Neural cell (in vitro differentiated cells): ENCODE results near the gene FCMR.

Experiments
- EP300 ChIP-seq: fragments of 450-650 bp; conservative IDR thresholded peaks from 2 replicates; pipeline ENCODE4 v1.6.1; 2014; ENCODE audit warnings: antibody characterized with exemption, mild to moderate bottlenecking, moderate library complexity; ENCODE audit not compliant: poor library complexity, severe bottlenecking
- EZH2 ChIP-seq: fragments of 200-600, 300-800 bp; shearing (Covaris generic), sonication (generic); IDR thresholded peaks from 2 replicates; pipeline ENCODE4 v1.6.1; 2014; ENCODE audit warnings: antibody characterized with exemption, low read length, borderline replicate concordance, mild to moderate bottlenecking; ENCODE audit not compliant: insufficient read depth, poor library complexity, severe bottlenecking
- MXI1 ChIP-seq: fragments of 450-650 bp; conservative IDR thresholded peaks from 2 replicates; pipeline ENCODE4 v1.6.1; 2014; ENCODE audit warnings: antibody characterized with exemption, mild to moderate bottlenecking; ENCODE audit not compliant: poor library complexity, severe bottlenecking
- POLR2AphosphoS5 ChIP-seq: IDR thresholded peaks from 2 replicates; pipeline ENCODE4 v1.6.1; 2012
- RAD21 ChIP-seq: fragments of 450-650 bp; conservative IDR thresholded peaks from 2 replicates; pipeline ENCODE4 v1.6.1; 2014; ENCODE audit warnings: antibody characterized with exemption, mild to moderate bottlenecking, moderate library complexity
- REST ChIP-seq: IDR thresholded peaks from 2 replicates; pipeline ENCODE4 v1.6.1; 2012; ENCODE audit warnings: borderline replicate concordance
- TAF1 ChIP-seq: IDR thresholded peaks from 2 replicates; pipeline ENCODE4 v1.6.1; 2012; ENCODE audit warnings: low read depth
- TF ChIP-seq, protein P1 (sequence below): fragments of 450-650 bp; IDR thresholded peaks from 2 replicates; pipeline ENCODE4 v1.5.1; 2014; ENCODE audit warnings: antibody characterized with exemption, mild to moderate bottlenecking, moderate library complexity; ENCODE audit not compliant: poor library complexity, severe bottlenecking

DNA sequence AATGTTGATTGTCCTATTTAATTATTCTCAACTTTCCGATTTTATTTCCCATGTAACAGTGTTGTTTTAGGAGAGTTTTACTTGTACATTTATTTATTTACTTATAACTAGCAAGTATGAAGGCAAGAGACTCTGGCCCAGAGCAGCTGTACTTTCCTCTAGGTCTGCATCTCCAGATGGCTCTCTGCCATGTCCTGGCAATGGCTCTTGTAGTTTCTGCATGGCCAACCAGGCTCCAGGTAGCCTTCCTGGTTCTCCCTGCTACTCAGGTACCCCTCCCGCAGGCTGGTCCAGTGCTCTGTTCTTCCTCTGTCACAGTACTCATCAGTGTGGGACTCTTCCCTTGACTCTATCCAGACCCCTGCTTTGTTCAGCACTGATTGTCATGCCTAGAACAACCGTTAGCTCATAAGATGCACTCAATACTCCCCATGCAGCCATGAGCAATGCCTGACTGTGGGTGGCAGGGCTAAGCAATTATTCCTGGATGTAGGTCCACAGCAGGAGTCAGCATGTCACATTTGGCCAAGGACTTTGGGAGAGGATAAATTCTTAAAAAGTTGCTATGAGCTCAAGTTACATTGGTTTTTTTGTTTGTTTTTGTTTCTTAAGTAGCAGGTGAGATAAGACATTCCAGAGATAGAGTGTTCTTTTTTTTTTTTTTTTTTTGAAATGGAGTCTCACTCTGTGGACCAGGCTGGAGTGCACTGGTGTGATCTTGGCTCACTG lies 67.2 kb downstream of the FCMR start:
- TF ChIP-seq, protein P1, sequence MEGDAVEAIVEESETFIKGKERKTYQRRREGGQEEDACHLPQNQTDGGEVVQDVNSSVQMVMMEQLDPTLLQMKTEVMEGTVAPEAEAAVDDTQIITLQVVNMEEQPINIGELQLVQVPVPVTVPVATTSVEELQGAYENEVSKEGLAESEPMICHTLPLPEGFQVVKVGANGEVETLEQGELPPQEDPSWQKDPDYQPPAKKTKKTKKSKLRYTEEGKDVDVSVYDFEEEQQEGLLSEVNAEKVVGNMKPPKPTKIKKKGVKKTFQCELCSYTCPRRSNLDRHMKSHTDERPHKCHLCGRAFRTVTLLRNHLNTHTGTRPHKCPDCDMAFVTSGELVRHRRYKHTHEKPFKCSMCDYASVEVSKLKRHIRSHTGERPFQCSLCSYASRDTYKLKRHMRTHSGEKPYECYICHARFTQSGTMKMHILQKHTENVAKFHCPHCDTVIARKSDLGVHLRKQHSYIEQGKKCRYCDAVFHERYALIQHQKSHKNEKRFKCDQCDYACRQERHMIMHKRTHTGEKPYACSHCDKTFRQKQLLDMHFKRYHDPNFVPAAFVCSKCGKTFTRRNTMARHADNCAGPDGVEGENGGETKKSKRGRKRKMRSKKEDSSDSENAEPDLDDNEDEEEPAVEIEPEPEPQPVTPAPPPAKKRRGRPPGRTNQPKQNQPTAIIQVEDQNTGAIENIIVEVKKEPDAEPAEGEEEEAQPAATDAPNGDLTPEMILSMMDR = no peak
- TF ChIP-seq EZH2 = no peak
- no peak for TF ChIP-seq RAD21
- TF ChIP-seq EP300 = no peak
- no peak for TF ChIP-seq POLR2AphosphoS5
- no peak for TF ChIP-seq TAF1
- TF ChIP-seq REST = no peak
- TF ChIP-seq MXI1 = no peak
